22Rv1 (cell line): ENCODE data around the gene AS3MT.
"Not testable (repeated sequence)": the region's sequence is repeated elsewhere in the genome, so short reads cannot be mapped to it uniquely, and the experiment has no call there.

Experiments
- H3K27ac ChIP-seq: fragments of 450-650 bp; 2 replicates; pipeline ENCODE4 v1.5.1; 2017
- CTCF ChIP-seq: fragments of 450-650 bp; IDR thresholded peaks from 2 replicates; pipeline ENCODE4 v1.5.1; 2017; ENCODE audit warnings: mild to moderate bottlenecking
- ZFX ChIP-seq: fragments of 450-650 bp; IDR thresholded peaks from 2 replicates; pipeline ENCODE4 v1.6.1; 2017; ENCODE audit warnings: antibody characterized with exemption, borderline replicate concordance

AS3MT gene

DNA sequence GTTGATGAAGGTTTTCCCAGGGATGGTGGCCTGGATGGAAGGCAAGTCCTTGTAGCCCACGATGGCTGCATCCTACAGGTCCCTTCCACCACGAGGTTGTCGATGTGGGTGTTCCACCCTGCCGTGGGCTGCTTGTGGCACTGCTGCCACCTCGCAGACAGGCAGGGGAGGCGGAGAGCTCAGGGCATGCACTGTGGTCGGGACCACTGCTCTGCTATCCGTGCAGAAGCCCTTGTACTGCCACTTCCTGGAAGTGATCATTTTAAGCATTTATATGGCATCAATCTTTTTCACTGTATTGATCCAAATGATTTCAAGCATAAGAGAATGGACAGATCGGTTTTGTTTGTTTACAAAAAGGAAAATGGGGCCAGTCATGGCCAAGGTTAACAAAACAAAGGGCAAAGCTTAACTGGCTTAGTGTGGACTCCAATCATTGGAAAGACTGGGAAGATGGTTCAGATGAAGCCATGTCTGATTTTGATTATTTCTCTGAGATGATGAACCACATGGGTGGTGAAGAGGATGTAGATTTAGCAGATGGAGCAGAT, 23.8 kb upstream of the AS3MT start:
- TF ChIP-seq CTCF (no peak), ZFX (no peak)
- H3K27ac ChIP-seq, result no peak overlapping the region

- no peak overlapping the region for H3K27ac ChIP-seq
- no peak for TF ChIP-seq ZFX
- TF ChIP-seq CTCF, result no peak
Observed at GRCh38 chr10:102850025-102850518, 19.2 kb upstream of the AS3MT start.

DNA sequence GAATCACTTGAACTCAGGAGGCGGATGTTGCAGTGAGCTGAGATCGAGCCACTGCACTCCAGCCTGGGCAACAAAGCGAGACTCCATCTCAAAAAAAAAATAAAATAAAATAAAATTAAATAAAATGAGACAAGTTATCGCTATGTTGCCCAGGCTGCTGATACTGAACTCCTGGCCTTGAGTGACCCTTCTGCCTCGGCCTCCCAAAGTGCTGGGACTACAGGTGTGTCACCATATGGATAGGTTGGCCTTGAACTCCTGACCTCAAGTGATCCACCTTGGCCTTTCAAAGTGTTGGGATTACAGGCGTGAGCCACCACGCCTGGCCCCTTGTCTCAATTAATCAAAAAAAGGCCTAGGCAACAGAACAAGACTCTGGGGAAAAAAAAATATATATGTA, 16.0 kb upstream of the AS3MT start:
- not testable (repeated sequence) for H3K27ac ChIP-seq

DNA sequence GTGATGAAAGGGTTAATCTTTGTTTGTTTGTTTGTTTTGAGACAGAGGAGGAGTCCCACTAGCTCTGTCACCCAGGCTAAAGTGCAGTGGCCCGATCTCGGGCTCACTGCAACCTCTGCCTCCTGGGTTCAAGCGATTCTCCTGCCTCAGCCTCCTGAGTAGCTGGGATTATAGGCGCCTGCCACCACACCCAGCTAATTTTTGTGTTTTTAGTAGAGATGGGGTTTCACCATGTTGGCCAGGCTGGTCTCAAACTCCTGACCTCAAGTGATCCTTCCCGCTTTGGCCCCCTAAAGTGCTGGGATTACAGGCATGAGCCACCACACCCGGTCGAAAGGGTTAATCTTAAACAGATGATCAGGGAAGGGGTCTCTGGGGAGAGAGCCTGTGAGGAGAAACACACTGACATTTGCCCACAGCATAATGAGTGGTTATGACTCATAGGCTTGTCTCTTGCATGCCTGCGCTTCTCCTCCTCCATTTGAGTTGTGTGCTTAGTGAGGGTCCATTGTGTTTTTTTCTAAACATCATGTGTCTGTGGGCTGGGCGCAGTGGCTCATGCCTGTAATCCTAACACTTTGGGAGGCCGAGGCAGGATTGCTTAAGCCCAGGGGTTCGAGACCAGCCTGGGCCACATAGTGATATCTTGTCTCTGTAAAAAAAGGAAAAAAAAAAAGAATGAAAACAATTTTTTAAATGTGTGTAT, 13.4 kb upstream of the AS3MT start:
- not testable (repeated sequence) for H3K27ac ChIP-seq

- no peak for TF ChIP-seq ZFX
- no peak for TF ChIP-seq CTCF
Observed at GRCh38 chr10:102856758-102857424, 12.4 kb upstream of the AS3MT start.

DNA sequence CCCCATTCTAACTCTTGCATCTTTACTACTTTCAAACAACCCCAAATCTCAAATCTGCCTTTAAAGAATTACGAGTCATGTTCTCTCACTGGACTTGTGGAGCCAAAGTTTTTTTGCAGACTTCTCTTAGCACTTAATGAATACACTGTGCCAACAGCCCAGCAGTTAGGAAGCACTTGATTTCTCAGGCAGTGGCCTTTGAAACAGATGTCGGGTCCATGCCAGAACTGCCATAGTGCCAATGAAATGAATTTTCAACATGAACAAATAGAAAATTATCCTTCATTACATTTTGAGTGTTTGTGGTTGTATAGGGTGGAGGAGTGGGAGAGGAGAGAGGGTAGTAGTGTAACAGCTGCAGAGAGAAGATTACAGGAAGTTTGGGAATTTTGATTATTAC, 9.4 kb upstream of the AS3MT start:
- no peak overlapping the region for H3K27ac ChIP-seq
- TF ChIP-seq ZFX (no peak), CTCF (no peak)

More at GRCh38 chr10:102856758-102857424, 12.4 kb upstream of the AS3MT start:
- no peak overlapping the region for H3K27ac ChIP-seq

- no peak for TF ChIP-seq CTCF
- no peak for TF ChIP-seq ZFX
- no peak overlapping the region for H3K27ac ChIP-seq
Observed at GRCh38 chr10:102863660-102864059, 5.6 kb upstream of the AS3MT start.

- TF ChIP-seq ZFX (no peak), CTCF (no peak)
- H3K27ac ChIP-seq, result no peak overlapping the region
Observed at GRCh38 chr10:102865620-102866019, 3.6 kb upstream of the AS3MT start.
